Naive thymus-derived CD4-positive, alpha-beta T cell (primary cell): ENCODE data around the gene MGLL. TPM values are rescaled to one million over a fixed set of nuclear protein-coding genes. Genes with fewer than 3 reads are reported as not detected.
A peak's percentile ranks its signal among the peaks of the same experiment; 100 is the strongest.

Experiments used
- ATAC-seq: fragments of 150-1000 bp; cut with Tn5 transposase; 2 replicates; pipeline ENCODE4 v1.10.0; 2021; ENCODE audit warnings: mild to moderate bottlenecking, moderate library complexity
- CTCF ChIA-PET: fragments of 350-600 bp; sonication (Branson Sonifier 250); formaldehyde crosslinking; loops from one replicate; lab custom pipeline; 2021; ENCODE audit warnings: antibody characterized with exemption; lab: Charles Lee
- POLR2A ChIA-PET: fragments of 350-600 bp; sonication (Branson Sonifier 250); formaldehyde crosslinking; loops from one replicate; lab custom pipeline; 2021; ENCODE audit warnings: antibody characterized with exemption, inconsistent platforms; lab: Charles Lee
- DNase-seq, 9 donors: peaks; one replicate each; pipeline versions ENCODE4 v3.0.0 to v3.0.0-alpha.2; 2020 to 2022; ENCODE audit warnings: mixed read lengths in 1 of 9
- H3K27ac ChIP-seq: one replicate; pipeline ENCODE4 v1.7.0; 2013; ENCODE audit warnings: mild to moderate bottlenecking, low read depth, low read length, moderate library complexity
- H3K27me3 ChIP-seq, 2 donors: one replicate each; pipeline ENCODE4 v1.7.0; 2013; ENCODE audit warnings: low read length in 2 of 2, mild to moderate bottlenecking in 2 of 2, moderate library complexity in 2 of 2; ENCODE audit not compliant: control insufficient read depth in 2 of 2, insufficient read depth in 2 of 2
- H3K36me3 ChIP-seq, 3 experiments: 1 replicate in 2 of 3; 2 replicates in 1 of 3; pipeline ENCODE4 v1.7.0; 2013; ENCODE audit warnings: low read length in 3 of 3, mild to moderate bottlenecking in 3 of 3, moderate library complexity in 1 of 3; ENCODE audit not compliant: insufficient read depth in 3 of 3, control insufficient read depth in 2 of 3
- H3K4me1 ChIP-seq, 2 donors: one replicate each; pipeline ENCODE4 v1.7.0; 2013; ENCODE audit warnings: low read length in 2 of 2, mild to moderate bottlenecking in 2 of 2, moderate library complexity in 1 of 2; ENCODE audit not compliant: control insufficient read depth in 2 of 2, insufficient read depth in 2 of 2
- H3K4me3 ChIP-seq: 2 replicates; pipeline ENCODE4 v1.7.0; 2013; ENCODE audit warnings: mild to moderate bottlenecking, low read length
- H3K9me3 ChIP-seq, 3 experiments: 1 replicate in 2 of 3; 2 replicates in 1 of 3; pipeline ENCODE4 v1.7.0; 2013; ENCODE audit warnings: low read length in 3 of 3; ENCODE audit not compliant: control insufficient read depth in 2 of 3
- H3K27ac Mint-ChIP-seq, 9 donors: one replicate each; pipeline ENCODE4 v1.8.0; 2020 to 2022; ENCODE audit warnings: mixed read lengths in 9 of 9, mild to moderate bottlenecking in 8 of 9, moderate library complexity in 5 of 9, inconsistent platforms in 2 of 9
- H3K27me3 Mint-ChIP-seq, 5 donors: one replicate each; pipeline ENCODE4 v1.8.0; 2021 to 2022; ENCODE audit warnings: mixed read lengths in 5 of 5, mild to moderate bottlenecking in 1 of 5
- H3K36me3 Mint-ChIP-seq, 5 donors: one replicate each; pipeline ENCODE4 v1.8.0; 2020 to 2022; ENCODE audit warnings: mixed read lengths in 5 of 5, mild to moderate bottlenecking in 3 of 5, inconsistent platforms in 1 of 5
- H3K4me1 Mint-ChIP-seq, 7 donors: one replicate each; pipeline ENCODE4 v1.8.0; 2020 to 2022; ENCODE audit warnings: mixed read lengths in 7 of 7, mild to moderate bottlenecking in 3 of 7, inconsistent platforms in 1 of 7
- H3K4me3 Mint-ChIP-seq, 10 donors: one replicate each; pipeline ENCODE4 v1.8.0; 2020 to 2022; ENCODE audit warnings: mild to moderate bottlenecking in 10 of 10, mixed read lengths in 10 of 10, moderate library complexity in 6 of 10, inconsistent platforms in 2 of 10
- H3K9me3 Mint-ChIP-seq, 11 donors: one replicate each; pipeline ENCODE4 v1.8.0; 2020 to 2022; ENCODE audit warnings: mixed read lengths in 11 of 11, mild to moderate bottlenecking in 4 of 11, inconsistent platforms in 1 of 11, moderate library complexity in 1 of 11
- intact Hi-C, 2 donors: fragments of 100-400 bp; cut with micrococcal nuclease; formaldehyde crosslinking; loops; one replicate each; pipeline ENCODE4 v1.15.1; 2023
- polyA plus RNA-seq, 2 donors: library from polyadenylated mRNA; unstranded; fragments of 300-500 nt; fragmentation: Illumina TruSeq; gene quantifications; one replicate each; pipeline ENCODE4 v1.2.3, GENCODE V29; 2021
- total RNA-seq, 6 experiments: library from RNA in 5 of 6; stranded (reverse) in 5 of 6; gene quantifications; 1 replicate in 5 of 6; 2 replicates in 1 of 6; pipeline ENCODE4 v1.2.3 and lab custom pipeline; 2021 to 2026

MGLL gene
- total and polyA plus RNA-seq, 7 experiments from 2014 or later: 1.0 to 6.0 (median 2.1) TPM; not detected in 2

DNA sequence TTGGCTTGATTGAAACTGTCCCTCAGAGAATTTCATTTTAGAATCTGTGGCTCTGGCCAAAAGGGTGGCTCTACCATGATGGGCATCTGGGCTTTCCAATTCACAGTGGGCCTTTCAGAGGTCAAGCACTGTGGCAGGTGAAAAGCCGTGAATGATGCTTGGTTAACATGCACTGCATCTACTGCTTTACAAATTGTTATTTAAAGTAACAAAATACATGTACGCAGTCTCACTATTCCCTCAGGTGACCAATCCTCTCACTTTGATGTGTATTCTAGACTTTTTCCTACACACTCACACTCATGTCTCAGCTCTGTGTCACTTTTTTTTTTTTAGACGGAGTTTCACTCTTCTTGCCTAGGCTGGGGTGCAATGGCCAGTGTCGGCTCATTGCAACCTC is 70.5 kb downstream of the MGLL start:
- no peak for ATAC-seq
- H3K4me3 ChIP-seq: no peak overlapping the region
- Mint-ChIP-seq H3K9me3 (peaks cover 0 to 2% (median 0%) of the 10 kb centered on the region in 11 donors), H3K36me3 (no peaks in the 10 kb centered on the region), H3K4me3 (no peak overlapping the region), H3K4me1 (peaks cover 0 to 19% (median 12%) of the 10 kb centered on the region in 7 donors), H3K27me3 (peaks cover 0 to 32% (median 2%) of the 10 kb centered on the region in 5 donors), H3K27ac (no peak overlapping the region)
- no peak overlapping the region for H3K27ac ChIP-seq
- POLR2A ChIA-PET: no interaction called here
- CTCF ChIA-PET: no interaction called here
- no peaks in the 10 kb centered on the region for H3K27me3 ChIP-seq
- H3K36me3 ChIP-seq: no peaks in the 10 kb centered on the region
- intact Hi-C loops: no loop called here
- no peak for DNase-seq
- no peaks in the 10 kb centered on the region for H3K9me3 ChIP-seq
- H3K4me1 ChIP-seq: no peaks in the 10 kb centered on the region

DNA sequence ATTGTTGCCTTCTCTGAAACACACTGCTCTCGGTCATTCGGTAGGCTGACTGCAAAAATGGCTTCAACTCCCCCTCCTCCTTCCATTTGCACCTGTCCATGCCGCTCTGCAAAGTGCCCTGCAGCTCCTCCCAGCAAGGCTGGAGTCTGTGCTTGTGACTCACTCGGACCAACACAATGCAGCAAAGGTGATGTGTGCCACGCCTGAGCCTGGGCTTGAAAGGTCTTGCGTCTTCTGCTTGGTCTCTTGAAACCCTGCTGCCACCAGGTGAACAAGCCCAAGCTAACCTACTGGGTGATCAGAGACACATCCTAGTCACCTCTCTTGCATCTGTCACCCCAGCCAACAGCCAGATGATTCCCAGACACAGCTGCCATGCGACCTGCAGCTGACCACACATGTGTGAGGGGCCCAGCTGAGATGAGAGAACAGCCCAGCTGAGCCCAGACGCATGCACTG is 71.1 kb downstream of the MGLL start:
- intact Hi-C loops: no loop called here
- Histone ChIP-seq H3K9me3 (no peaks in the 10 kb centered on the region), H3K36me3 (no peaks in the 10 kb centered on the region), H3K4me1 (no peaks in the 10 kb centered on the region), H3K27ac (no peak overlapping the region), H3K27me3 (no peaks in the 10 kb centered on the region), H3K4me3 (no peak overlapping the region)
- peaks cover 0 to 32% (median 2%) of the 10 kb centered on the region in 5 donors for H3K27me3 Mint-ChIP-seq
- POLR2A ChIA-PET: no interaction called here
- H3K9me3 Mint-ChIP-seq: peaks cover 0 to 2% (median 0%) of the 10 kb centered on the region in 11 donors
- CTCF ChIA-PET: no interaction called here
- H3K36me3 Mint-ChIP-seq: no peaks in the 10 kb centered on the region
- H3K4me3 Mint-ChIP-seq: no peak overlapping the region
- H3K27ac Mint-ChIP-seq: no peak overlapping the region
- DNase-seq (no peak), ATAC-seq (no peak)
- H3K4me1 Mint-ChIP-seq: peaks cover 0 to 19% (median 12%) of the 10 kb centered on the region in 7 donors

DNA sequence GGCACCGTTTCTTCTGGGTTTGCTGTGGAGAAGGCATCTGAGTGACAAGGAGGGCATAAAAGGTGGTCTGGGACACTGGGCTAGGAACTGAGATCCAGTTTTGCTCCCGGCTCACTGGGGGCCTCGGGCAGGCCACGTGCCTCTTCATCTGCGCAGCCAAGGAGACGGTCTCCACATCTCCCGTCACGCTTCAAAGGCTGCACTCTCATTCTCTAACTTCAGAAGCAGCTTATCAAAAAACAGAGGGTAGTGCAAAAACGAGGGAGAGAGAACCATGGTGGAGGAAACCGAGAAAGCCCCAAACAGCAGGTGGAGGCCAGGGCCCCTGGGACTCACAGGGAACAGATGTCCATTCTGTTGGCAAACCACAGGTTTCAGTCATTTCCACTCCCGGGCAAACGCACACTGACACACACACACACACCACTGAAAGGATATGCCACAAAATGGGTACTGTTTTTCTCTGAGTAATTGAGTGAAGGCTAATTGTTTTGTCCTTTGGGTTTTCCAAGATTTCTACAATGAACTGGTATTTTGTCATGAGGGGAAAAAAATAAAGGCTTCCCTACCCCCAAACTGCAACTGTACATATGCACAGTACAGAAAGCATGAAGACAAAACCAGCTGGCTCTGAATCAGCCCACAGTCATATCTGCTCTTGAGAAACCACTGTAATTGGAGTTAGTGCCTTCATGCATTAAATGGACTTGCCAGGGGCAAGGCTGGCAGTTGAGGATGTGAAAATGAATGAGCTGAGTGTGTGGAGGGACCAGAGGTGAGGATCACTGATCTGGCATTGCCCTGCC is 71.9 kb downstream of the MGLL start:
- H3K9me3 Mint-ChIP-seq: peaks cover 0 to 2% (median 0%) of the 10 kb centered on the region in 11 donors
- peaks cover 0 to 16% (median 12%) of the 10 kb centered on the region in 7 donors for H3K4me1 Mint-ChIP-seq
- H3K36me3 Mint-ChIP-seq: no peaks in the 10 kb centered on the region
- CTCF ChIA-PET: no interaction called here
- peak overlapping the region in 1 of 9 donors; percentile 17 for H3K27ac Mint-ChIP-seq
- no peak overlapping the region for H3K4me3 ChIP-seq
- no peak overlapping the region for H3K27ac ChIP-seq
- H3K4me1 ChIP-seq: no peaks in the 10 kb centered on the region
- POLR2A ChIA-PET: no interaction called here
- intact Hi-C loops: no loop called here
- H3K27me3 ChIP-seq: no peaks in the 10 kb centered on the region
- peaks cover 0 to 32% (median 2%) of the 10 kb centered on the region in 5 donors for H3K27me3 Mint-ChIP-seq
- no peak overlapping the region for H3K4me3 Mint-ChIP-seq
- ATAC-seq (peak; percentile 25), DNase-seq (no peak)
- no peaks in the 10 kb centered on the region for H3K36me3 ChIP-seq
- H3K9me3 ChIP-seq: no peaks in the 10 kb centered on the region

DNA sequence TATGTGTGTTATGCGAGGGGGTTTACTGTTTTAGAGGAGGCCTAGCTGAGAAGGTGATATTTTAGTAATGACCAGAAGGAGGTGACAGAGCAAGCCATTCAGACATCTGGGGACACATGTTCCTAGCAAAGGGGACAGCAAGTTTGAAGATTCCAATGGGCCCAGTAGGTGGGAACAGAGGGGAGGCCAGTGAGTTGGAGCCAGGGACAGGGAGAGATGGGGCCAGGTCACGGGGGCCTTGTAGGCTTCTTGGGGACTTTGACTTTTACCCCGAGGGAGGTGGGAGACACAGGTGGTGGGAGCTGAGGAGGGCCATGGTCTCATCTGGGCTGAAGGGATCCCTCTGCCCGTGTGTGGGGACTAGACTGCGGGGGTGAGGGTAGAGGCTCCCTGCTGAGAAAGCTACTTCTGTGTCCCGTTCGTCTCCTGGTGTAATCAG is 72.5 kb downstream of the MGLL start:
- Histone ChIP-seq H3K4me3 (no peak overlapping the region), H3K9me3 (no peaks in the 10 kb centered on the region), H3K4me1 (no peaks in the 10 kb centered on the region), H3K27me3 (no peaks in the 10 kb centered on the region), H3K27ac (no peak overlapping the region), H3K36me3 (no peaks in the 10 kb centered on the region)
- no peak for ATAC-seq
- DNase-seq: no peak
- H3K4me3 Mint-ChIP-seq: no peak overlapping the region
- H3K27me3 Mint-ChIP-seq: peaks cover 0 to 32% (median 2%) of the 10 kb centered on the region in 5 donors
- H3K27ac Mint-ChIP-seq: no peak overlapping the region
- intact Hi-C loops: no loop called here
- H3K9me3 Mint-ChIP-seq: no peaks in the 10 kb centered on the region
- ChIA-PET POLR2A (no interaction called here), CTCF (no interaction called here)
- no peaks in the 10 kb centered on the region for H3K36me3 Mint-ChIP-seq
- H3K4me1 Mint-ChIP-seq: peaks cover 0 to 11% (median 8%) of the 10 kb centered on the region in 7 donors

DNA sequence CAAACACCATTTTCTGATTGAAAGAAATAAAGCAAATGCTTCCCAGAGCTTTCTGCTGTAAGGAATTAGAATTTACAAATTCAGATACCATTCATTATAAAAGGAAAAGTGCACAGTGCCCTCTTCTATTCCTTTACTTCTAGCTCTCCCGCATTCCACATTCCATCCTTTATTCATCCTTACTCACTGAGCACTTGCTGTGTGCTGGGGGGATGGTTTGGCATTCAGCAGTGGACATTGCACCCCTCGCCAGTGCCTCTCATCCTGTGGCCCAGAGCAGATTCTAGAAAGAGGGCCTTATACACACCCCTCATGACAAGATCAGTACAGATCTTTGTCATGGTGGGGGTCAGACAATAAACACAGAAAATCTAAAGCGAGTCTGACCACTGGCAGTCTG is 73.0 kb downstream of the MGLL start:
- Histone ChIP-seq H3K4me1 (no peaks in the 10 kb centered on the region), H3K27ac (no peak overlapping the region), H3K27me3 (no peaks in the 10 kb centered on the region), H3K4me3 (no peak overlapping the region), H3K9me3 (no peaks in the 10 kb centered on the region), H3K36me3 (no peaks in the 10 kb centered on the region)
- ChIA-PET CTCF (no interaction called here), POLR2A (no interaction called here)
- Mint-ChIP-seq H3K36me3 (no peaks in the 10 kb centered on the region), H3K4me3 (no peak overlapping the region), H3K27me3 (peaks cover 0 to 31% (median 7%) of the 10 kb centered on the region in 5 donors), H3K27ac (no peak overlapping the region), H3K4me1 (peaks cover 0 to 7% (median 4%) of the 10 kb centered on the region in 7 donors), H3K9me3 (no peaks in the 10 kb centered on the region)
- no peak for ATAC-seq
- no peak for DNase-seq
- intact Hi-C loops: no loop called here

DNA sequence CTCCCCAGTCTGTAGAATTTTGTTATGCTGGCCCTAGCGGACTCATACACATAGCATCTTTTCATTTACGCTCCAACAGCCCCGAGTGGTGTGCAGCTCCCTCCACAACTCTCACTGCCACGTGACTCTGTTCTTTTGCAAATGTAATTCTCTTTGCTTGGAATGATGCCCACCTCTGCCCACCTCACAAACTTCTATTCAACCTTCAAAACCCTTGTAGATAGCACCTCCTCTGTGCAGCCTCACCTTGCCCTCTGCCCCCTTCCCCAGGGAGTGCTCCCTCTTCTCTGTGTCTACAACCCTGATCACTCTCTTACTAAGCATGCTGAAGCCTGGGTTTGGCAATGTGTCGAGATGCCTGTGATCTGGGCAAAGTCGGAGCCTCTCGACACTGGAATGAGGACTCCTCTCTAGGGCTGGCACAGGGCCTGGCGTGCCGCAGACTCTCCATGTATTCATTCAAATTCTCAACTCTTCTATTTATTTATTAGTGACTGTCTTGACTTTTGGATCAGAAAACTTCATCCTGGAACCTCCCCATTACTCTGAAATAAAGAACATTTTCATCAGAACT is 73.5 kb downstream of the MGLL start:
- Histone ChIP-seq H3K4me3 (no peak overlapping the region), H3K27me3 (no peaks in the 10 kb centered on the region), H3K9me3 (no peaks in the 10 kb centered on the region), H3K4me1 (no peaks in the 10 kb centered on the region), H3K27ac (no peak overlapping the region), H3K36me3 (no peaks in the 10 kb centered on the region)
- Mint-ChIP-seq H3K4me3 (no peak overlapping the region), H3K4me1 (peaks cover 0 to 5% (median 0%) of the 10 kb centered on the region in 7 donors), H3K27me3 (peaks cover 0 to 26% (median 10%) of the 10 kb centered on the region in 5 donors), H3K9me3 (no peaks in the 10 kb centered on the region), H3K36me3 (no peaks in the 10 kb centered on the region), H3K27ac (no peak overlapping the region)
- CTCF ChIA-PET: no interaction called here
- POLR2A ChIA-PET: no interaction called here
- intact Hi-C loops: no loop called here
- ATAC-seq (no peak), DNase-seq (no peak)
